Measurements from ENCODE around the gene TLNRD1.
A peak's percentile ranks its signal among the peaks of the same experiment; 100 is the strongest.
"Not testable (repeated sequence)": the region's sequence is repeated elsewhere in the genome, so short reads cannot be mapped to it uniquely, and the experiment has no call there.

The TLNRD1 gene

DNA sequence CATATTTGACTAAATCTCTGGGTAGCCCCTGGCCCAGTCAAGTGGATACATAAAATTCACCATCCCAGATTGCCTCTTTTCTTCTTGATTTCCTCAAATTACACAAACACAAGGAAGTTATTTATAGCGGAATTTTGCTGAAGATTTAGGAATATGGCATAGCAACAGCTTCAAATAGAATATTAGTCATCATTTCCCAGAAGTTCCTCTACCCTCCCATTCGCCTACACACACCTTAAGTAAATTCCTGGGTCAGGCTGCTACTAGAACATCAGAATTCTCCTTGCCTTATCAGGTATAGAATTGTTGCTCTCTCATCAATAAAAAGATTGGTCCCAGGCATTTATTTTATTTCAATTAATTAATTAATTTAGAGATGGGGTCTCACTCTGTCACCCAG lies 42.7 kb upstream of the TLNRD1 start:
- TF ChIP-seq, protein P1, sequence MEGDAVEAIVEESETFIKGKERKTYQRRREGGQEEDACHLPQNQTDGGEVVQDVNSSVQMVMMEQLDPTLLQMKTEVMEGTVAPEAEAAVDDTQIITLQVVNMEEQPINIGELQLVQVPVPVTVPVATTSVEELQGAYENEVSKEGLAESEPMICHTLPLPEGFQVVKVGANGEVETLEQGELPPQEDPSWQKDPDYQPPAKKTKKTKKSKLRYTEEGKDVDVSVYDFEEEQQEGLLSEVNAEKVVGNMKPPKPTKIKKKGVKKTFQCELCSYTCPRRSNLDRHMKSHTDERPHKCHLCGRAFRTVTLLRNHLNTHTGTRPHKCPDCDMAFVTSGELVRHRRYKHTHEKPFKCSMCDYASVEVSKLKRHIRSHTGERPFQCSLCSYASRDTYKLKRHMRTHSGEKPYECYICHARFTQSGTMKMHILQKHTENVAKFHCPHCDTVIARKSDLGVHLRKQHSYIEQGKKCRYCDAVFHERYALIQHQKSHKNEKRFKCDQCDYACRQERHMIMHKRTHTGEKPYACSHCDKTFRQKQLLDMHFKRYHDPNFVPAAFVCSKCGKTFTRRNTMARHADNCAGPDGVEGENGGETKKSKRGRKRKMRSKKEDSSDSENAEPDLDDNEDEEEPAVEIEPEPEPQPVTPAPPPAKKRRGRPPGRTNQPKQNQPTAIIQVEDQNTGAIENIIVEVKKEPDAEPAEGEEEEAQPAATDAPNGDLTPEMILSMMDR (IDR thresholded peaks at IDR 0.05; ENCODE audit: low read depth, low read length), result no peak
- DNase-seq (ENCODE audit: low read depth in 2 of 2), result peak in 1 of 2 donors; percentile 20
- H3K4me3 ChIP-seq (replicated peaks in 1 of 2; ENCODE audit: low read depth in 2 of 2, low read length in 2 of 2), result no peak overlapping the region

DNA sequence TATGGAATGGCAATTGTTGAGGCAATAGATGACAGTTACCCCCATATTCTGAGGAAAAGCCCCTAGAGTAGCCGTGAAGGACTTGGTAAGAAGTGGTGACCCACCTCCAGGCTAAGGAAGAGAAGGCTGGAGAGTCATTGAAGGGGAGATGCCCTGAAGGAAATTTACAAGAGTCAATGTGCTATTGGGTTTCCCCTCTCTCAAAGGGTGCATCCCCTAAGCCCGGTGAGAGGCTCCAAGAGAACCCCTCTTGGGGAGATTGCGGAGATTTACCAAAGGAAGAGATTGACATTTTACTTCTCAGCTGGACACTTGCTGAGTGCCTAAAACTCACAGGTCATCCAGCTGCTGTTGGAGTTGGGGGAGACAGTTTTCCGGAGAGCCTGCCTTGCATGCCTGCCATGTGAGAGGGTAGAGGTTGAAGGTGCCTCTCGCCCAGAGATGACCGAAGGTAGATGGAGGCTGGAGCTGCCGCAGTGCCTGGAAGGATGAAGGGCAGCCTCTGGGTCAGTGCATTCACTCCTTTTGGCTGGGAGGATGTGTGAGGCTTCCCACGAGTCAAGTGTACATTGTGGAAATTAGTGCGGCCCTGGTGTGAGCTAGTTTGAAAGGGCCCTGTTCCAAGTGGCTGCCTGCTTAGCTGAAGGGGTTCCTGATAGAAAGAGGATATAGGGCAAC lies 41.8 kb upstream of the TLNRD1 start:
- TF ChIP-seq, protein P1 (IDR thresholded peaks at IDR 0.05; ENCODE audit: low read depth, low read length), result no peak
- DNase-seq (ENCODE audit: low read depth in 2 of 2), result no peak
- no peak overlapping the region for H3K4me3 ChIP-seq (replicated peaks in 1 of 2; ENCODE audit: low read depth in 2 of 2, low read length in 2 of 2)

DNA sequence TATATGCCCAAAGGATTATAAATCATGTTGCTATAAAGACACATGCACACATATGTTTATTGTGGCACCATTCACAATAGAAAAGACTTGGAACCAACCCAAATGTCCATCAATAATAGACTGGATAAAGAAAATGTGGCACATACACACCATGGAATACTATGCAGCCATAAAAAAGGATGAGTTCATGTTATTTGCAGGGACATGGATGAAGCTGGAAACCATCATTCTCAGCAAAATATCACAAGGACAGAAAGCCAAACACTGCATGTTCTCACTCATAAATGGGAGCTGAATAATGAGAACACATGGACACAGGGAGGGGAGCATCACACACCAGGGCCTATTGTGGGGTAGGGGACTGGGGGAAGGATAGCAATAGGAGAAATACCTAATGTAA lies 35.3 kb upstream of the TLNRD1 start:
- not testable (repeated sequence) for DNase-seq (ENCODE audit: low read depth in 2 of 2); H3K4me3 ChIP-seq (replicated peaks in 1 of 2; ENCODE audit: low read depth in 2 of 2, low read length in 2 of 2)

DNA sequence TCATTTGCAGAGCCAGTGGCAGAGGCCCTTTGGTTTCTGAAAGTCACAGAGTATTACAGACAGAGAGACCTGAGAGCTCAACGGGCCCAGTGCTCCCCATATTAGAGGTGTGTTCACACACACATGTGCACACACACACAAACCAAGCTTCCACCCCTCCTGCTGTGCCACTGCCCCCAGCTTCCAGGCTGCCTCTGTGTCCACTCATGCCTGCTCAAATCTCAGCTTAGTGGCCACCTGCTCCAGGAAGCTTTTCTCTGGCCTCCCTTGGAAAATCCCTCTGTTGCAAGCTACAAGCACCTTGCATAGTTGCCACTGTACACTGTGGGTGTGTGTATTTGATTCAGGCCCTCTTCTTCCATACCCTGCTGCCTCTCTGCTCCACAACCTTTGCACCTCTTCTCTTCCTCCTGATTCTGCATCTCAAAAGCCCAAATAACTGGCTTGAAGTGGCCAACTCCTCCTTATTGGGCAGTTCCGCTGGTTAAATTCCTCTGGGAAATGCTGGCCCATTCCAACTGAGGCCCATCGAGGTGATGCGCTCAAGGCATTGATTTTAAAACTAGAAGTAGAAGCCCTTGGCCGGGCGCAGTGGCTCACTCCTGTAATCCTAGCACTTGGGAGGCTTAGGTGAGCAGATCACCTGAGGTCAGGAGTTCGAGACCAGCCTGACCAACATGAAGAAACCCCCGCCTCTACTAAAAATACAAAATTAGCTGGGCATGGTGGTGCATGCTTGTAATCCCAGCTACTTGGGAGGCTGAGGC lies 34.1 kb upstream of the TLNRD1 start:
- DNase-seq (ENCODE audit: low read depth in 2 of 2), result no peak
- TF ChIP-seq, protein P1 (IDR thresholded peaks at IDR 0.05; ENCODE audit: low read depth, low read length), result no peak
- H3K4me3 ChIP-seq (replicated peaks in 1 of 2; ENCODE audit: low read depth in 2 of 2, low read length in 2 of 2), result no peak overlapping the region

DNA sequence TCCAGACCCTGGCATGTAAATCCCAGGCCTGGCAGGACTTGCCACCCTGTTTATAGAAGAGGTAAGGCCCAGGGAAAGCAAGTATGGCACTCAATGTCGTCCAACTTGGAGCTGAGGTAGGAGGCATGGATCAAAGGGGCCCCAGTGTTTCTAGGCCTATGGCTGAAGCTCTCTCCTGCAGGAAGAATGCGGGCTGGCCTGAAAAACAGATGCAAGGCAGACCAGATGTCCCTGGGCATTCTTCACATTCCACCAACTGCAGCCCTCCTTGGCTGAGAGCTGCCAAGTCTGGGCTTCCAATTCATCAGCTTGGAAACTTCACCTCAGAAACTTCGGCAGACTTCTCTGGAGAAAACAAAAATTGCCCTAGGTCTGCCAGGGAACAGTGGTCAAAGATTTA lies 33.3 kb upstream of the TLNRD1 start:
- TF ChIP-seq, protein P1 (IDR thresholded peaks at IDR 0.05; ENCODE audit: low read depth, low read length), result no peak
- H3K4me3 ChIP-seq (replicated peaks in 1 of 2; ENCODE audit: low read depth in 2 of 2, low read length in 2 of 2), result no peak overlapping the region
- DNase-seq (ENCODE audit: low read depth in 2 of 2), result peak; percentile 62 to 86

DNA sequence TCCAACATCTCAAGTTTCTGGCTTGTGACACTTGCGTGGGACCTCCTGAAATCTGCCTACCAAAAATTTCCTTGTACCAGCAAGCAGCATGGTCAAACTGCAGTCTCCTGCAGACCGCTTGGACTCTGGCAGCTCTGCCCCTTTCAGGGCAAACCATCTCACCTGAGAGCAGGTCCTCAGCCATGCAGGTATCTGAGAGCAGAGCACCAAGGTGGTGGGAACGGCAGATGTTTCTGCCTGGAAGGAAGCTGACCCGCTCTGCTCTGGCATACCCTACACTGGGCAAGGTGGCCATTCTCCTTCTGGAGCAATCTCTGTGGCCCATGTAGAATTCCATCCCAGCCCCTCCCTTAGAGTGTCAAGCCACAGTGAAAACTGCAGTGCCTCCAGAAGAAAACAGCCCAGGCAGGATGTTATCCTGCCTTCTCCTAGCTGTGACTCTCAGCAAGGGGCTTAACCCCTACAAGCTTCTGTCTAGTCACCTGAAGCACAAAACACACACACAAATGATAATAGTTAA lies 32.7 kb upstream of the TLNRD1 start:
- TF ChIP-seq, protein P1 (IDR thresholded peaks at IDR 0.05; ENCODE audit: low read depth, low read length), result no peak
- no peak for DNase-seq (ENCODE audit: low read depth in 2 of 2)
- no peak overlapping the region for H3K4me3 ChIP-seq (replicated peaks in 1 of 2; ENCODE audit: low read depth in 2 of 2, low read length in 2 of 2)

DNA sequence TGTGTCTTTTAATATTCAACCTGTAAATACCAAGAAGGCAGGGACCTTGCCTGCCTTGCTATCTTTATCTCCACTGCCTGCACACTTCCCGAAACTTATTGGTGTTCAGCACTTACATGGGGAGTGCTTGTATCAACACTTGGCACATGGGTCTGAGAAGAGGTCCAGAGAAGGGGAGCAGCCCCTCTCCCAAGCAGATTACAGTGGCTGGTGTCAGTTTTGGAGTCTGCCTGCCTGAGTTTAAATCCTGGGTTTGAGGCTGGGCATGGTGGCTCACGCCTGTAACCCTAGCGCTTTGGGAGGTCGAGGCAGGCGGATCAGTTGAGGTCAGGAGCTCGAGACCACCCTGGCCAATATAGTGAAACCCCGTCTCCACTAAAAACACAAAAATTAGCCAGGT lies 31.4 kb upstream of the TLNRD1 start:
- TF ChIP-seq, protein P1 (IDR thresholded peaks at IDR 0.05; ENCODE audit: low read depth, low read length), result no peak
- no peak for DNase-seq (ENCODE audit: low read depth in 2 of 2)
- H3K4me3 ChIP-seq (replicated peaks in 1 of 2; ENCODE audit: low read depth in 2 of 2, low read length in 2 of 2), result no peak overlapping the region
